HCT116 (cell line): Measurements from ENCODE around the gene ADARB2.

Source experiments
- CTCF ChIP-seq, 3 experiments: fragments of 200-600 bp in 1 of 3; sonication (generic) in 1 of 3; IDR thresholded peaks in 2 of 3; conservative IDR thresholded peaks in 1 of 3; 2 replicates each; pipeline ENCODE4 v1.5.1; 2012 to 2017; ENCODE audit warnings: low read depth in 2 of 3, low read length in 2 of 3, antibody characterized with exemption in 1 of 3, borderline replicate concordance in 1 of 3, control low read depth in 1 of 3, mild to moderate bottlenecking in 1 of 3, mixed read lengths in 1 of 3, mixed run types in 1 of 3, moderate library complexity in 1 of 3; ENCODE audit not compliant: insufficient read depth in 1 of 3
- EZH2 ChIP-seq: fragments of 200-600 bp; sonication (generic); IDR thresholded peaks from 2 replicates; pipeline ENCODE4 v1.6.1; 2017; ENCODE audit warnings: antibody characterized with exemption, mixed run types
- TF ChIP-seq, protein P1 (sequence below): IDR thresholded peaks from 2 replicates; pipeline ENCODE4 v1.6.1; 2012; ENCODE audit warnings: low read depth

DNA sequence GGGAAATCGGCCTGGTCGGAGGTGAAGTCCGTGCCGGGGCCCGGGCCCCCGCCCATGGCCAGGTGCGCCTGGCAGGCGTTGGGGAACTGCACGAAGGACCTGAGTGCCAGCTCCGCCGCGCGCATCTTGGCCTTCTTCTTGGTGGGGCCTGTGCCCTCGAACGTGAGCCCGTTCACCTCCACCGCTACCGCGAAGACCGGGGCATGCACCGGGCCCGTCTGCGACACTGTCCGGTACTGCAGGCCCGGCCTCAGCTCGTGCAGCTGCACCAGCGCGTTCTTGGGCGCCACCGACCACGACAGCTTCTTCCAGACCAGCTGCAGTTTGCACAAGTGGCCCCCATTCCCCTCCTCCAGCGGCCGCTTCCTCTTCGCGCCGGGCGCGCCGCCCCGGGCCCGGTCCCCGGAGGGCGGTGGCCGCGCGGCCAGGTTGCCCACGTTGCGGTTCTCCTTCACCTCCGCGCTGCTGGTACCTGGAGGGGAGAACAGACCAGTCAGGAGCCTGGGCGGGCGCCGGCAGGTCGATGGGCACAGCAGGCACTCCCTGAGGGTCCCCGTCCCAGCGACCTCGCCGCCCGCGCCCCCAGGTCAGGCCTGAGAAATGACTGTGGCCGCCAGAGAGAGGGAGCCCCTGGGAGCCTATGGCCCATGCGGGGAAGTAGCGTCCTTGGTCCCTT, 373.7 kb downstream of the ADARB2 start:
- TF ChIP-seq CTCF (IDR thresholded peaks at IDR 0.05 in 2 of 3, conservative IDR thresholded peaks at IDR 0.05 in 1 of 3; ENCODE audit: borderline replicate concordance in 1 of 3, insufficient read depth in 1 of 3, low read depth in 2 of 3, low read length in 2 of 3) (no peak), EZH2 (no peak)
- TF ChIP-seq, protein P1, sequence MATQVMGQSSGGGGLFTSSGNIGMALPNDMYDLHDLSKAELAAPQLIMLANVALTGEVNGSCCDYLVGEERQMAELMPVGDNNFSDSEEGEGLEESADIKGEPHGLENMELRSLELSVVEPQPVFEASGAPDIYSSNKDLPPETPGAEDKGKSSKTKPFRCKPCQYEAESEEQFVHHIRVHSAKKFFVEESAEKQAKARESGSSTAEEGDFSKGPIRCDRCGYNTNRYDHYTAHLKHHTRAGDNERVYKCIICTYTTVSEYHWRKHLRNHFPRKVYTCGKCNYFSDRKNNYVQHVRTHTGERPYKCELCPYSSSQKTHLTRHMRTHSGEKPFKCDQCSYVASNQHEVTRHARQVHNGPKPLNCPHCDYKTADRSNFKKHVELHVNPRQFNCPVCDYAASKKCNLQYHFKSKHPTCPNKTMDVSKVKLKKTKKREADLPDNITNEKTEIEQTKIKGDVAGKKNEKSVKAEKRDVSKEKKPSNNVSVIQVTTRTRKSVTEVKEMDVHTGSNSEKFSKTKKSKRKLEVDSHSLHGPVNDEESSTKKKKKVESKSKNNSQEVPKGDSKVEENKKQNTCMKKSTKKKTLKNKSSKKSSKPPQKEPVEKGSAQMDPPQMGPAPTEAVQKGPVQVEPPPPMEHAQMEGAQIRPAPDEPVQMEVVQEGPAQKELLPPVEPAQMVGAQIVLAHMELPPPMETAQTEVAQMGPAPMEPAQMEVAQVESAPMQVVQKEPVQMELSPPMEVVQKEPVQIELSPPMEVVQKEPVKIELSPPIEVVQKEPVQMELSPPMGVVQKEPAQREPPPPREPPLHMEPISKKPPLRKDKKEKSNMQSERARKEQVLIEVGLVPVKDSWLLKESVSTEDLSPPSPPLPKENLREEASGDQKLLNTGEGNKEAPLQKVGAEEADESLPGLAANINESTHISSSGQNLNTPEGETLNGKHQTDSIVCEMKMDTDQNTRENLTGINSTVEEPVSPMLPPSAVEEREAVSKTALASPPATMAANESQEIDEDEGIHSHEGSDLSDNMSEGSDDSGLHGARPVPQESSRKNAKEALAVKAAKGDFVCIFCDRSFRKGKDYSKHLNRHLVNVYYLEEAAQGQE = no peak
